OCI-LY1 (cell line): ENCODE results near the gene KIRREL3.

Experiments
- H2AFZ ChIP-seq: fragments of 200-600 bp; sonication (generic), shearing (Covaris generic); 2 replicates; pipeline ENCODE4 v1.6.0; 2014; ENCODE audit warnings: antibody characterized with exemption, mild to moderate bottlenecking, low read length
- H3F3A ChIP-seq: fragments of 200-600 bp; sonication (generic), shearing (Covaris generic); 2 replicates; pipeline ENCODE4 v1.6.0; 2014; ENCODE audit warnings: mild to moderate bottlenecking, antibody characterized with exemption, low read length, moderate library complexity; ENCODE audit not compliant: insufficient read depth
- H3K27ac ChIP-seq: fragments of 200-600 bp; sonication (generic); 2 replicates; pipeline ENCODE4 v1.5.1; 2014; ENCODE audit warnings: low read length, mixed run types, mild to moderate bottlenecking, low read depth; ENCODE audit not compliant: poor library complexity, severe bottlenecking
- H3K27me3 ChIP-seq: fragments of 200-600 bp; sonication (generic); 2 replicates; pipeline ENCODE4 v1.6.0; 2014; ENCODE audit warnings: antibody characterized with exemption, mild to moderate bottlenecking, low read length, moderate library complexity; ENCODE audit not compliant: insufficient read depth
- H3K36me3 ChIP-seq: fragments of 200-600 bp; sonication (generic); 2 replicates; pipeline ENCODE4 v1.6.1; 2014; ENCODE audit warnings: mild to moderate bottlenecking, antibody characterized with exemption, low read length, moderate library complexity, mixed read lengths; ENCODE audit not compliant: insufficient read depth
- H3K4me1 ChIP-seq: fragments of 200-600 bp; sonication (generic); 2 replicates; pipeline ENCODE4 v1.5.1; 2014; ENCODE audit warnings: mild to moderate bottlenecking, low read length, moderate library complexity; ENCODE audit not compliant: insufficient read depth, severe bottlenecking
- H3K4me2 ChIP-seq: fragments of 200-600 bp; sonication (generic), shearing (Covaris generic); 2 replicates; pipeline ENCODE4 v1.6.1; 2014; ENCODE audit warnings: low read length
- H3K4me3 ChIP-seq: fragments of 200-600 bp; sonication (generic); 2 replicates; pipeline ENCODE4 v1.5.1; 2014; ENCODE audit warnings: low read length, low read depth, mild to moderate bottlenecking, mixed read lengths; ENCODE audit not compliant: poor library complexity, severe bottlenecking
- H3K79me2 ChIP-seq: fragments of 200-600 bp; shearing (Covaris generic); 2 replicates; pipeline ENCODE4 v1.6.1; 2016; ENCODE audit warnings: mixed run types, low read length, mixed read lengths; ENCODE audit not compliant: insufficient read depth
- H3K9ac ChIP-seq: fragments of 200-600 bp; sonication (generic), shearing (Covaris generic); 2 replicates; pipeline ENCODE4 v1.6.1; 2014; ENCODE audit warnings: mild to moderate bottlenecking, low read length, mixed read lengths
- H3K9me2 ChIP-seq: fragments of 200-600 bp; sonication (generic), shearing (Covaris generic); 2 replicates; pipeline ENCODE4 v1.6.1; 2014; ENCODE audit warnings: low read depth, mild to moderate bottlenecking, low read length, mixed read lengths
- H3K9me3 ChIP-seq: fragments of 200-600 bp; shearing (Covaris generic); 2 replicates; pipeline ENCODE4 v1.6.1; 2014; ENCODE audit warnings: low read length, mixed read lengths
- H4K20me1 ChIP-seq: fragments of 200-600 bp; sonication (generic), shearing (Covaris generic); 2 replicates; pipeline ENCODE4 v1.6.0; 2016; ENCODE audit warnings: mild to moderate bottlenecking, low read length; ENCODE audit not compliant: insufficient read depth
- EZH2 ChIP-seq: fragments of 200-600 bp; sonication (generic), shearing (Covaris generic); IDR thresholded peaks from 2 replicates; pipeline ENCODE4 v1.8.0; 2017; ENCODE audit warnings: borderline replicate concordance, mixed run types, mild to moderate bottlenecking, antibody characterized with exemption, low read length, moderate library complexity, mixed read lengths
- TF ChIP-seq, protein P1 (sequence below): fragments of 200-600 bp; sonication (generic), shearing (Covaris generic); IDR thresholded peaks from 2 replicates; pipeline ENCODE4 v1.5.1; 2017; ENCODE audit warnings: mild to moderate bottlenecking, antibody characterized with exemption, low read length, moderate library complexity, mixed read lengths

KIRREL3 gene

DNA sequence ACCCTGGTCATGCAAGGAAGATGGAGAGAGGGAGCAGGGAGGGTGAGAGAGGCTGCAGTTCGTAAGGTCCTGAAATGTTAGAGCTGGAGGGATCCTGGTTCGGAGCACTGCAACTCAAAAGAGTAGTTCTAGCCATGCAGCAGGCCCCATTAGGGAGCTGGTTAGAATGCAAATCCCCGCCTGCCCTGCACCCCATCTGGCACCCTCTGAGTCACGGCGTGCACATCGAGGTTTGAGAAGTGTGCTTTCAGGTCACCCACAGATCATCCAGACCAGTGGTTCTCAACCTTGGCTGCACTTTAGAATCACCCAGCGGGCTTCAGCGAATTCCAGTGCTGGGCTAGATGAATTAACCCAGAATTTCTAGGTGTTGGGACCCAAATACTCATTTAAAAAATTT, 596.9 kb downstream of the KIRREL3 start:
- Histone ChIP-seq H3K4me2 (no peak overlapping the region), H3K4me3 (no peak overlapping the region), H3K9me3 (no peaks in the 10 kb centered on the region), H3K79me2 (no peaks in the 10 kb centered on the region), H2AFZ (no peak overlapping the region), H3K4me1 (no peaks in the 10 kb centered on the region), H3K27me3 (no peaks in the 10 kb centered on the region; the same call in 1 of the 2 replicates), H3K27ac (no peak overlapping the region), H3F3A (no peaks in the 10 kb centered on the region), H4K20me1 (no peaks in the 10 kb centered on the region), H3K9ac (no peak overlapping the region), H3K36me3 (no peaks in the 10 kb centered on the region), H3K9me2 (no peaks in the 10 kb centered on the region)
- TF ChIP-seq EZH2: no peak
- TF ChIP-seq, protein P1, sequence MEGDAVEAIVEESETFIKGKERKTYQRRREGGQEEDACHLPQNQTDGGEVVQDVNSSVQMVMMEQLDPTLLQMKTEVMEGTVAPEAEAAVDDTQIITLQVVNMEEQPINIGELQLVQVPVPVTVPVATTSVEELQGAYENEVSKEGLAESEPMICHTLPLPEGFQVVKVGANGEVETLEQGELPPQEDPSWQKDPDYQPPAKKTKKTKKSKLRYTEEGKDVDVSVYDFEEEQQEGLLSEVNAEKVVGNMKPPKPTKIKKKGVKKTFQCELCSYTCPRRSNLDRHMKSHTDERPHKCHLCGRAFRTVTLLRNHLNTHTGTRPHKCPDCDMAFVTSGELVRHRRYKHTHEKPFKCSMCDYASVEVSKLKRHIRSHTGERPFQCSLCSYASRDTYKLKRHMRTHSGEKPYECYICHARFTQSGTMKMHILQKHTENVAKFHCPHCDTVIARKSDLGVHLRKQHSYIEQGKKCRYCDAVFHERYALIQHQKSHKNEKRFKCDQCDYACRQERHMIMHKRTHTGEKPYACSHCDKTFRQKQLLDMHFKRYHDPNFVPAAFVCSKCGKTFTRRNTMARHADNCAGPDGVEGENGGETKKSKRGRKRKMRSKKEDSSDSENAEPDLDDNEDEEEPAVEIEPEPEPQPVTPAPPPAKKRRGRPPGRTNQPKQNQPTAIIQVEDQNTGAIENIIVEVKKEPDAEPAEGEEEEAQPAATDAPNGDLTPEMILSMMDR: no peak

DNA sequence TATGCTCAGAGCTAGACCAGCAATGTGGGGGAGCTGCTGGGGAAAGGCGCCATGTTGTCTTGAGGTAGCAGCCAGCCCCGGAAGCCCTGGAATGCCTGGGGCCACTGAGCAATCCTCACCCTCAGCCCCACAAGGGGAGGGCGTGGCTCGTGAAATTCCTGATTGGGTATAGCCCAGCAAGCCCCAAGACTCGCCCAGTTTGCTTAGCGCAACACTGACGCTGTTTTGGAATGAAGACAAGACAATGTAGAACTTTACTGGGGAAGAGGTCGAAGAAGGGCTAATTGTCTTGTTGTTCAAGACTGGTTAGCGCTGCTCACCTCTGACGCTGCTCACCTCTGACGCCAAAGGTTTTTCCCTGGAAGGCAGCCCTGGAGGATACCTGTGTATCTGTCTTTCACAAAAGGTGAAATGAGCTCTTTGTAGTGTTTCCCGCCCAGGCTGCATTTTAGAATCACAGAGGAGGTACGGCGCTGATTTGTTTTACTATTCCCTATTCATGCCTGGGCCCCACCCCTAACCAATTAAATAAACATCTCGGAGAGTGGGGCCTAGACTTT, 597.5 kb downstream of the KIRREL3 start:
- H3K79me2 ChIP-seq: no peaks in the 10 kb centered on the region
- no peak overlapping the region for H3K9ac ChIP-seq
- no peak overlapping the region for H3K4me2 ChIP-seq
- H2AFZ ChIP-seq: no peak overlapping the region
- TF ChIP-seq EZH2: no peak
- TF ChIP-seq, protein P1: no peak
- H3K9me2 ChIP-seq: no peaks in the 10 kb centered on the region
- H3K36me3 ChIP-seq: no peaks in the 10 kb centered on the region
- H3K4me3 ChIP-seq: no peak overlapping the region
- H3K4me1 ChIP-seq: no peaks in the 10 kb centered on the region
- no peaks in the 10 kb centered on the region for H3K9me3 ChIP-seq
- no peak overlapping the region for H3K27ac ChIP-seq
- no peaks in the 10 kb centered on the region for H3F3A ChIP-seq
- no peaks in the 10 kb centered on the region; the same call in 1 of the 2 replicates for H3K27me3 ChIP-seq
- H4K20me1 ChIP-seq: no peaks in the 10 kb centered on the region

DNA sequence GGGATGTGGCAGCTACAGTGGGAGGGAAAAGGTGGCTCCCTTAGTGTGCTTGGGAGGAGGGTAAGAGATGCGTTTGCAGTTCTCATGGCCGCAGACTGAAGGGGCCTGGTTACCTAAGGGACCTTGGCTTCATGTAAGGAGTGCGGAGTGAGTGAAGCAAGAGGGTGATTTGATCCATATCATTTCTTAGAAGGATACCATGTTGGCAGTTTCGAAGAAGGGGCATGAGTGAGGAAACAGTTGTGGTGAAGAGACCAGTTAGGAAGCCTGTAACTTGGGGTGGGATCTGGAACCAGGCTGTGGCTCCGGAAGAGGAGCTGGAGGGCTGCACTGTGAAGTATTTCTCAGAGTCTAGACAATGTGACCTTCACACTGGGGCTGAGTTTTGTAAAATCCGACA, 600.1 kb downstream of the KIRREL3 start:
- Histone ChIP-seq H3K9me2 (no peaks in the 10 kb centered on the region), H3K27ac (no peak overlapping the region), H3K4me2 (no peak overlapping the region), H3K4me3 (no peak overlapping the region), H3K4me1 (no peaks in the 10 kb centered on the region), H3K36me3 (no peaks in the 10 kb centered on the region), H3K9ac (no peak overlapping the region), H3K79me2 (no peaks in the 10 kb centered on the region), H2AFZ (no peak overlapping the region), H3F3A (no peaks in the 10 kb centered on the region), H3K9me3 (no peaks in the 10 kb centered on the region), H3K27me3 (no peaks in the 10 kb centered on the region; the same call in 1 of the 2 replicates), H4K20me1 (no peaks in the 10 kb centered on the region)
- no peak for TF ChIP-seq EZH2
- TF ChIP-seq, protein P1: no peak
